CD4-positive, alpha-beta T cell treated with Interleukin-15 for 1 hour (primary cell): ENCODE data around the gene TATDN2.

Source experiments
- DNase-seq: peaks from one replicate; pipeline ENCODE4 v3.0.0-alpha.2; 2020

The TATDN2 gene

GRCh38 chr3:10322352-10322710, 74.1 kb downstream of the TATDN2 start:
- DNase-seq: no peak

- no peak for DNase-seq
These were observed 79.3 kb downstream of the TATDN2 start for GRCh38 chr3:10327592-10327991.

GRCh38 chr3:10328460-10329071, 80.3 kb downstream of the TATDN2 start:
- DNase-seq: no peak

GRCh38 chr3:10329495-10330015, 81.3 kb downstream of the TATDN2 start:
- no peak for DNase-seq

- DNase-seq: no peak
These were observed 82.1 kb downstream of the TATDN2 start for GRCh38 chr3:10330319-10330718.
